NB4 (cell line): ENCODE results near the gene MRGPRF.

ENCODE experiments used
- MAX ChIP-seq: IDR thresholded peaks from 2 replicates; pipeline ENCODE4 v1.6.1; 2011; ENCODE audit warnings: low read depth, low read length
- MYC ChIP-seq: IDR thresholded peaks from 2 replicates; pipeline ENCODE4 v1.6.1; 2011; ENCODE audit warnings: low read depth, low read length
- POLR2A ChIP-seq: IDR thresholded peaks from 2 replicates; pipeline ENCODE4 v1.6.1; 2011; ENCODE audit warnings: mild to moderate bottlenecking; ENCODE audit not compliant: insufficient read length; ENCODE audit errors: extremely low read depth
- TF ChIP-seq, protein P1 (sequence below): IDR thresholded peaks from one replicate; pipeline ENCODE4 v1.5.1; 2012; ENCODE audit warnings: low read depth, low read length

DNA sequence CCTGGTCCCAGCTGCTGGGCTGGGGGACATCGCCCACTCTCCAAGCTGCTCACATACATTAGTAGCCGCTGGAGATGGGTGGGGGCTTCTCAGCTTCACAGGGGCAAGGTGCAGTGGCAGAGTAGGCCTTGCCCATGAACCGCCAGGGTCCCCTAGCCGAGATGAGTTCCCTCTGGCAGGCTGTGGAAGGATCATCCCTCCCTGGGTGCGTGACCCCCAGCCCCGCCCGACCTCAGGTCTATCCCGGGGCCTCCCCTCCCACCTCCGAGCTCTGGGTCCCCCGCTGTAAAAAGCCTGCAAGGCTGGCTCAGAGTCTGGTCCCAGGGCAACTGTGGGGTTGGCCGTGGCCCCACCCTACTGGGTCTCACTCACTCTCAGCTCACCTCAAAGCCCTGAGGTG, 20.4 kb upstream of the MRGPRF start:
- TF ChIP-seq, protein P1, sequence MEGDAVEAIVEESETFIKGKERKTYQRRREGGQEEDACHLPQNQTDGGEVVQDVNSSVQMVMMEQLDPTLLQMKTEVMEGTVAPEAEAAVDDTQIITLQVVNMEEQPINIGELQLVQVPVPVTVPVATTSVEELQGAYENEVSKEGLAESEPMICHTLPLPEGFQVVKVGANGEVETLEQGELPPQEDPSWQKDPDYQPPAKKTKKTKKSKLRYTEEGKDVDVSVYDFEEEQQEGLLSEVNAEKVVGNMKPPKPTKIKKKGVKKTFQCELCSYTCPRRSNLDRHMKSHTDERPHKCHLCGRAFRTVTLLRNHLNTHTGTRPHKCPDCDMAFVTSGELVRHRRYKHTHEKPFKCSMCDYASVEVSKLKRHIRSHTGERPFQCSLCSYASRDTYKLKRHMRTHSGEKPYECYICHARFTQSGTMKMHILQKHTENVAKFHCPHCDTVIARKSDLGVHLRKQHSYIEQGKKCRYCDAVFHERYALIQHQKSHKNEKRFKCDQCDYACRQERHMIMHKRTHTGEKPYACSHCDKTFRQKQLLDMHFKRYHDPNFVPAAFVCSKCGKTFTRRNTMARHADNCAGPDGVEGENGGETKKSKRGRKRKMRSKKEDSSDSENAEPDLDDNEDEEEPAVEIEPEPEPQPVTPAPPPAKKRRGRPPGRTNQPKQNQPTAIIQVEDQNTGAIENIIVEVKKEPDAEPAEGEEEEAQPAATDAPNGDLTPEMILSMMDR = no peak
- TF ChIP-seq MAX = no peak
- TF ChIP-seq POLR2A = no peak
- TF ChIP-seq MYC = no peak
